Dermis microvascular lymphatic vessel endothelial cell (primary cell): Measurements from ENCODE around the gene NEUROD2. TPM values are rescaled to one million over a fixed set of nuclear protein-coding genes. Genes with fewer than 3 reads are reported as not detected.

Source experiments
- DNase-seq, 2 donors: peaks; one replicate each; pipeline versions ENCODE4 v3.0.0 to v3.0.0-alpha.2; 2010; ENCODE audit warnings: low read depth in 2 of 2
- total RNA-seq: library from RNA; depleted of rRNA; stranded (reverse); fragments of >200 nt; gene quantifications from 2 replicates; pipeline ENCODE4 v1.2.1, GENCODE V29; 2014

NEUROD2 gene
- total RNA-seq, 1 donor from 2014 or later, result not detected

DNA sequence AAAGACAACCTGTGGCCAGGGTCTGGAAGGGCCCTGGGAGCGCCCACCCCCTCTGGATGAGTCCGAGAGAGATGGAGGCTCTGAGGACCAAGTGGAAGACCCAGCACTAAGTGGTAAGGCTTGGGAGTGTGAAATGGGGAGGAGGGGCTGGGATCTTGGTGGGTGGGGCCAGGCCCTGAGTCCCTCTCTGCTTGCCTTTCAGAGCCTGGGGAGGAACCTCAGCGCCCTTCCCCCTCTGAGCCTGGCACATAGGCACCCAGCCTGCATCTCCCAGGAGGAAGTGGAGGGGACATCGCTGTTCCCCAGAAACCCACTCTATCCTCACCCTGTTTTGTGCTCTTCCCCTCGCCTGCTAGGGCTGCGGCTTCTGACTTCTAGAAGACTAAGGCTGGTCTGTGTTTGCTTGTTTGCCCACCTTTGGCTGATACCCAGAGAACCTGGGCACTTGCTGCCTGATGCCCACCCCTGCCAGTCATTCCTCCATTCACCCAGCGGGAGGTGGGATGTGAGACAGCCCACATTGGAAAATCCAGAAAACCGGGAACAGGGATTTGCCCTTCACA is 28.0 kb upstream of the NEUROD2 start:
- DNase-seq, result no peak

- peak; percentile 26 to 44 for DNase-seq
Observed at GRCh38 chr17:39634384-39634871, 26.7 kb upstream of the NEUROD2 start.

- DNase-seq, result no peak
Observed at GRCh38 chr17:39633570-39634183, 26.0 kb upstream of the NEUROD2 start.

GRCh38 chr17:39632153-39632941 is 24.6 kb upstream of the NEUROD2 start:
- no peak for DNase-seq

GRCh38 chr17:39631403-39631802 is 23.7 kb upstream of the NEUROD2 start:
- no peak for DNase-seq

- no peak for DNase-seq
Observed at GRCh38 chr17:39629898-39630297, 22.2 kb upstream of the NEUROD2 start.

- DNase-seq, result no peak
Observed at GRCh38 chr17:39629494-39629880, 21.8 kb upstream of the NEUROD2 start.

DNA sequence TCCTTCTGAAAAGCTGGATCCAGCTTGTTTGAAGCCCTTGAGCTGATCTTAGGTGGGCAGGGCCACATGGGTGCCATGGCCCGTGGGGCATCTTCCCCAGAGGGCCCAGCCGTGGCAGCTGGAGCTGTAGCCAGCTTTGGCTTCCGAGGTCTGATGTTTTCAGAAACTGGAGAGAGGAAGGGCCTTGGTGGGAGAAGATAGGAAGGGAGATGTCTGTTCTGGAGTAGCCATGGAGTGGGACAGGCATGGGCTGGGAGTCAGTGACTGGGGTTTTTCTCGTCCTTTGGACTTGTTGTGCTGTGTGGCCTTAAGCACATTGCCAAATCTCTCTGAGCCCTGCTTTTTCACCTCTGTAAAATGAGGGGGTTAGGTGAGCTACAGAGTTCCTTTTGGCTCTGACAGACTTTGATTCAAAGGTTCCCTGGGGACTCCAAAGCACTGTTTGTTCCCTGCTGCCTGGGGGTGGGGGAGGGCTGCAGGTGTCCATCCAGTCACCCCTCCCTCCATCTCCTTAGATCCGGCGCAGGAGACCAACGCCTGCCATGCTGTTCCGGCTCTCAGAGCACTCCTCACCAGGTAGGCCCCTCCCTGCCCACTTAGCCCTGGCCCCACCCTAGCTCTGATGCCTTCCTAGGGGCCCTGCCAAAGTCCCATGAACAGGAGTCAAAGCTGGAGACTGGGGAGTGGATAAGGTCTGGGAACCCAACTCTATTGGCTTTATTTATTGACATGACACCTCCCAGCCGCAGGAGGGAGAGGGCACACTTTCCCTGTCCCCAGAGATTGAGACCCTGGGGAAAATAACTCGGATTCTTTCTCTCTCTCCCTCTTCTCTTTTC is 21.2 kb upstream of the NEUROD2 start:
- no peak for DNase-seq

- DNase-seq, result no peak
Observed at GRCh38 chr17:39627712-39628516, 20.2 kb upstream of the NEUROD2 start.

DNA sequence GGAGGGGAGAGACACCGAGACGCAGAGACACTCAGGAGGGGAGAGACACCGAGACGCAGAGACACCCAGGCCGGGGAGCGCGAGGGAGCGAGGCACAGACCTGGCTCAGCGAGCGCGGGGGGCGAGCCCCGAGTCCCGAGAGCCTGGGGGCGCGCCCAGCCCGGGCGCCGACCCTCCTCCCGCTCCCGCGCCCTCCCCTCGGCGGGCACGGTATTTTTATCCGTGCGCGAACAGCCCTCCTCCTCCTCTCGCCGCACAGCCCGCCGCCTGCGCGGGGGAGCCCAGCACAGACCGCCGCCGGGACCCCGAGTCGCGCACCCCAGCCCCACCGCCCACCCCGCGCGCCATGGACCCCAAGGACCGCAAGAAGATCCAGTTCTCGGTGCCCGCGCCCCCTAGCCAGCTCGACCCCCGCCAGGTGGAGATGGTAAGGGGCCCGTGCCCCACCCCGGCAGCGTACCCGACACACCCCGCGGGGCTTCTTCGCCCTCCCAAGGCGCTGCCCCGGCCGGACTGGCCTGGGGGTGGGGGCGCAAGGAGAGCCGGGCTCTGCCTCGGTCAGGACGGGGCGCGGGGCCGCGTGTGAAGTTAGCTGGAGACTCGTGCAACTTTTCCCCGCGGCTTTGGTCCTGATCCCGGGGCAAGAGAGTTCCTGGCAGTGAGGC is 19.5 kb upstream of the NEUROD2 start:
- DNase-seq, result no peak

- no peak for DNase-seq
Observed at GRCh38 chr17:39626171-39627046, 18.7 kb upstream of the NEUROD2 start, which contains the start of gene PPP1R1B. TSS of gene PPP1R1B (plus strand) at chr17:39626952. CDS start at chr17:39627393, 441 bp downstream.

DNA sequence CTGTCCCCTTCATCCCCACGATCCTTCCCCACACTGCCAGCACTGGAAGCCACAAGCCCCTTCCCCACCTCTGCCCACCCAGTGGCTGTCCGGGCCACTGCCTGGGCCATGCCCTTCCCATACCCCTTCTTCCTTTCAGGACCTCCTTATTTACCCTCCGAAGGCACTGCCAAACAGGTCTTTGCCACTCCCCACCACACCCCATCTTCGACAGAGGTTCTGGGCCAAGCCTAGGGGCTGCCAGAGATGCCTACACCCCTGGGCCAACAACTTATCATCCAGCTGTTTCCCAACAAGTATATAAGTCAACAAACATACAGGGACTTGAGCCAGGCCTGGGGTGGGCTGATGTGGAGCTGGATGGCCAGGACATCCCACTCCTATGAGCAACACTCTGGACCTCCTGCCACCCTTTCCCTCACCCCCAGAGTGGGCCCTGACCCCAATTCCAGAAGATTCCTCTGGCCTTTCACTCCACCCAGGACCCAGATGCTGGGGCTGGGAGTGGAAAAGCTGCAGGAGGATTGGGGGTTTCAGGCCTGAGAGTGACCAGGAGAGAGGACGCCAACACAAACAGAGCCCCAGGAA is 17.6 kb upstream of the NEUROD2 start:
- no peak for DNase-seq

- no peak for DNase-seq
Observed at GRCh38 chr17:39624313-39624712, 16.6 kb upstream of the NEUROD2 start.

DNA sequence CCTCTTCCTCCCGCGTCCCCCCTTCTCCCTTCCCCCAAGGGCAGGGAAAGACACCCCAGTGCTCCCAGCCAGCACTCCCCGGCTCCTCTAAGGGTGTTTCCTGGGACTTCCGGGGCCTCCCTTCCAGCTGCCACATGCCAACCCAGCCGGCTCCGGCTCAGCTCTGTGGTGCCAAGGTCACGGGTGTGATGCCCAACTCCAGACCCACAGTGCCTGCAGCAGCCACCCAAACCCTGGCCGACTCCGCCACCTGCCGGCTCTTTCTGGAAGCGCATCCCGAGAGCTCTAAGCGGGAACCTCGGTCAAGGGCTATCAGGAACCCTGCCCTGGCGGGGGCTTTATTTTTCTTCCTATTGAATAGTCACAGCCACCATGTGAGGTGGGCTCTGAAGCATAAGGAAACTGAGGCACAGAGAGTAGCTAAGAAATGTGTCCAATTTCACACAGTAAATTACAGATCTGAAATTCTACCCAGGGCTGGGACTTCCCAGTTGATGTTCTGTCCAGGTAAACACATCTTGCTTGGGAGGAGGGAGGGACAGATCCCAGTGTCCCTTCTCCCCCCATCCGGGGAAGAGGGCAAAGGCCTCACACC is 15.7 kb upstream of the NEUROD2 start:
- DNase-seq, result peak; percentile 16 to 59

DNA sequence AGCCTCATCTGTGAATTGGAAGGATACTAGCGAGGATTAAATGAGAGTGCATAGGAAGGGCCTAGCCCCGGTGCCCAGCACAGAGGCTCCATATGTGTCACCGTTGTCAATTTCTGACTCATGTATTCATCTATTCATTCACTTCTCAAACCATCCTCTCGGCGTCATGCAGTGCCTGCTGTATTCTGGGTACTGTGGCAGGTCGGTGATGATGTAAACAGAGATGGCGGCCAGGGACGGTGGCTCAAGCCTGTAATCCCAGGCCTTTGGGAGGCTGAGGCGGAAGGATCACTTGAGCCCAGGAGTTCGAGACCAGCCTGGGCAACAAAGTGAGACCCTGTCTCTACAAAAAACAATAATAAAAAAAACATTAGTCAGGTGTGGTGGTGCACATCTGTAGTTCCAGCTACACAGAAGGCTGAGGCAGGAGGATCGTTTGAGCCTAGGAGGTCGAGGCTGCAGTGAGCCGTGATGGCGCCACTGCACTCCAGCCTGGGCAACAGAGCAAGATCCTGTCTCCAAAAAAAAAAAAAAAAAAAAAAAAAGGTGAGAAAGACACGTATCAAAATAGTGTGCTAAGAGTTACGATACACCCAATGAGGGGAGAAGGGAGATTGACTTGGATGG is 14.8 kb upstream of the NEUROD2 start:
- no peak for DNase-seq

- DNase-seq, result peak; percentile 59 to 74
Observed at GRCh38 chr17:39621523-39622379, 14.0 kb upstream of the NEUROD2 start.

DNA sequence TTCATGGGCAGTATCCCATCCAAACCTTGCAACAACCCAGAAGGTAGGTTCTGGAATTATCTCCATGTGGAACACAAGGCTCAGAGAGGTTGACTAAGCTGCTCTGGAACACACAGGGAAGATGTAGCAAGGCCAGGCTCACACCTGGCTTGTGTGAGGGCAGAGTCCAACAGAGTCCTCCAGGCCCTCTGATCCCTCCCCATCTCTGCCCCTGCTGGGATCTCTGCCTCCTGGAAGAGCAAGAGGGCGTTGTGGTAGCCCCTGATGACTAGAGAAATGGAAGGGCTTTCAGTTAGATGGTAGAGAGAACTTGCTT is 12.0 kb upstream of the NEUROD2 start:
- DNase-seq, result no peak
